ENCODE measurements around the gene ACTBL2.
"Not testable (repeated sequence)": the region's sequence is repeated elsewhere in the genome, so short reads cannot be mapped to it uniquely, and the experiment has no call there.

ACTBL2 gene

GRCh38 chr5:57495285-57496086 is 12.9 kb upstream of the ACTBL2 start:
- DNase-seq (ENCODE audit: insufficient read length, low spot score) = no peak

GRCh38 chr5:57494104-57495098 is 11.8 kb upstream of the ACTBL2 start:
- DNase-seq (ENCODE audit: insufficient read length, low spot score) (peak; percentile 84), FAIRE-seq (peak; percentile 89)

More at GRCh38 chr5:57495285-57496086, 12.9 kb upstream of the ACTBL2 start:
- FAIRE-seq = no peak

GRCh38 chr5:57493034-57493433 is 10.4 kb upstream of the ACTBL2 start:
- DNase-seq (ENCODE audit: insufficient read length, low spot score) (no peak), FAIRE-seq (no peak)

GRCh38 chr5:57492632-57493031 is 10.0 kb upstream of the ACTBL2 start:
- FAIRE-seq = no peak
- DNase-seq (ENCODE audit: insufficient read length, low spot score) = no peak

- FAIRE-seq (no peak), DNase-seq (ENCODE audit: insufficient read length, low spot score) (no peak)
Observed at GRCh38 chr5:57491369-57491965, 8.9 kb upstream of the ACTBL2 start.

DNA sequence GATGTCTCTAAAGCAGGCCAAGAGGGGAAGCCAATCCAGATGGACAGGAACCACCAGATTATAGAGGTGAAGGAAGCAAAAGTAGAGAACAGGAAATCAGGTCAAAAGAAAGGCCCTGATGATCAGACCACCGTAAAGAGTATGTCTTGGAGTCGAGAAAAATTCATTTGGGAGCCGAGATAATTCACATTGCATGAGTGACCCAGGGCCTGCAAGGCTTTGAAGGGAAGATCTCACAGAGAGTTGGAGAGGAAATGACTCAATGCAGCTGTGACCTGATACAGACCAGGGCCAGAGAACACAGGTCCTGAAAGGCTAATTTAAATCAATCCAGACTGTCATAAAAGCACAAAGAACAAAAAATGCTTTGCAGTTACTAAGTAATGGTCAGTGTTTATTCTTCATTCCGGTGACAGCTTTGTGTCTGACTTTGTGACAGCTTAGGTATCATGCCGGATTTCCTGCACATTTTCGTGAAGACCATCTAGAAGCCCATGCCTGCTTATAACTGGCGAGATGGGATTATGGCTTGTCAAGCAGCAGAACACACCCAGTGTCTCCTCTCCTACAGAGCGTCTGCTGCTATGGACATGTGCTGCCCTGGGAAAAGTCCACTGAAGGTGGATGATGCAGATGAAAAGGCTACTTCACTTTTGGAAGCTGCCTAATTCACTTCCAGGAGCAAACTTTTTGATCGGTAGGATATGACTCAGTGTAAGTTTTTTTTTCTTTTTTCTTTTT is 5.8 kb upstream of the ACTBL2 start:
- DNase-seq (ENCODE audit: insufficient read length, low spot score) (peak; percentile 43), FAIRE-seq (peak; percentile 80)

DNA sequence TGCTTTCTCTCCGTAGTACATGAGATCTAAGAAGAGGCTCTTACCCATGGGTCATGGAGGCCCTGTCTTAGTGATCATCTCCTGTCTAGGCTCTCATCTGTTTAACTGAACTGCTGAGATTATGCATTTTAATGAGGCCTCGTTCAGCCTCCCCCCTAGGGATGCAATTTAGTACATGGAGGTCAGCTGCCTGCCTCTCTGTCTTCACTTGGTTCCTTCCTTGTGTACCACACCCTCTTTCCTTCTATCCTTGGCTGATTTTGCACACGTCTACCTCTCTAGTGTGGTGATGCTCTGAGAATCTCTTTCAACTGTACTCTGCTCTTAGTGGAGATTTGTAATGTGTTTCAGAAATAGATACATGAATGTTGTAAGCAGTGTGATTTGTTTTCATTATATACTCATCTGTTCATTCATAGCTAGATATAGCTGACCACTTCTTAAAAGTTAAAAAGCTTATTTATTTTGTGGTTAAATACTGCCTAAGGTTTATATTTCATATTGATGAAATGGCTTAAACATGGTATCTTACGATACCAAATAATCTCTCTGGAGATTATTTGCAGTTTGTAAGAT is 3.5 kb upstream of the ACTBL2 start:
- DNase-seq (ENCODE audit: insufficient read length, low spot score) = no peak
- FAIRE-seq = no peak

DNA sequence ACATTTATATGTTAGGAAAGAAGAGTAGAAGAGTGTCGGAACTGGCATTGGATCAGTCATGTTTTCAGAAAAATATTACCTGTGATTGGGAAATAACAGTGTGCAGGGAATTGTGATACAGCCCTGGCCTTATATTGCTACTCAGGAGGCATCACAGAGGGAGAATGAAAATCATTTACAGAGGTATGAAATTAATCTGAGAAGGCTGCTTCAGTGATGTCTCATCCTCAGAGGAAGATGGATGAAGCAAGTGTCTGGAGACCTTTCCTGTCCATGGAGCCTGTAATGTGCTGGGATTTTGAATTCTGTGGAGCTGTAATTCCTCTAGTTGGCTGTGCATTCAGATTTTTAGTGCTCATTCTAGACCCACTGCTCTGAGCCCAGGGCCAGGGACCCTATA is 3.8 kb downstream of the ACTBL2 start:
- DNase-seq (ENCODE audit: insufficient read length, low spot score) = no peak
- no peak for FAIRE-seq

DNA sequence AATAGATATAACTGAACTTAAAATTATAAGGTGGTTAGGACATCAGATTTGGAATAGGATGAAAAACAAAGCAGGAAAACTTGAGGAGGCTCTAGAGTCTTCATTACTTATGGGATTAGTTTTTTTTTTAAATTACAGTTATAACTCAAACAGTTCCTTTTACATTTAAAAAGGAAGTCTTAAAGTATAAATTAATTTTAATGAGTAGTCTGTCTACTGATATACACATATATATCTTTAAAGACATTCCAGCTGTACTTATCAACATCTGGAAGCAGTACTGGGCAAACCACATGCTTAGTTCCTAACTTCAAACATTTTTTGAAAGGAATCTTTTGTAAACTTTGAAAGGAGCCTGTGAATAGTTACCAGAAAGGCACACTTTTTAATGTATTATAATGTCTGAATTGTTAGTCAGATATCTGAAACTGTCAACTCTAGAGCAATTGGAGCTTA is 6.0 kb downstream of the ACTBL2 start:
- no peak for FAIRE-seq

DNA sequence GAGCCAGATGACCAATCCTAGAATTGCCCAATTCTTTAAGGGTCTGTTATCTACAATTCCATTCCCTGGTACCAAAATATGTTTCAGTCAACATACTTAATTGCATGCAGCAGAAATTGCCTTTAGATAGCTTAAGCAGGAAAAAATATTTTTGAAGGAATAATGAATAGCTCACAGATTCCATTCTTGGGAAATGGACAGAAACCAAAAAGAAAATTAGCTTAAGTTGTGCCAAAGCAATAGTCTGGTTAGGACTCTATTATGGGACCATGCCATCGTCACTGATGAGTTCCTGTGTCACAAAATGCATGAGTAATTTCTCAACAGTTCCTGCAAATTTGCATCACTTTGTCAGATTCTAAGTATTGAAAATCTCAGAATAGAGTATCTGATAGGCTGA is 12.3 kb downstream of the ACTBL2 start:
- no peak for DNase-seq (ENCODE audit: insufficient read length, low spot score)
- no peak for FAIRE-seq

More for the DNA sequence above, 6.0 kb downstream of the ACTBL2 start:
- DNase-seq (ENCODE audit: insufficient read length, low spot score) = no peak

DNA sequence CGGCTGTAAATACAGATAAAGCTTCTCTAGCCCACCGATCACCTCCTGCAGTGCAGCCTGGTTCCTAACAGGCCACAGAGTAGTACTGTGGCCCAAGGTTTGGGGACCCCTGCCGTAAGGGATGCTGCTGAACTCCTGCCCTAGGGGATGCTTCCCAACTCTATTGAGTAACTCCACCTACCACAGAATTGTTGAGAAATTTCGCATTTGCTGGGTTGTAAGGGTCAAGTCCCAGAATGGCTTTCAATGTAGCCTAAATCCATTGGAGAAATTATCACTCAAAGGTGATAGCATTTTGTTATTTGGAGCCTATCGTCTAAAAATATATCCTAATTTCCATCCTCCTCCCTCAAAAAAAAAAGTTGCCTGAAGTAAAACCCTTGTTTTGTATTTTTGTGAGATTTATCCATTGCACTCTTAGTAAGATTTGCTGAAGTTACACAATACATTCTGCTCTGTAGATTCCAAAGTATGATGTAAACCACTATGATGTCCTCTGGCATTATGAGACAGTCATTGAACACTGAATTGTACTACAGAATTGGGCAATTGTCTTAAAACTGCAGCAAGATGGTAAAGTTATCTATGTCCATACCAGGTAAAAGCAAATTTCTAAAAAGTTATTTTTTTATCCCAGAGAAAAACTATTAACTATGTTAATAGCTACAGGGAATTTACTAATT is 14.0 kb downstream of the ACTBL2 start:
- DNase-seq (ENCODE audit: insufficient read length, low spot score) = no peak
- FAIRE-seq = no peak

DNA sequence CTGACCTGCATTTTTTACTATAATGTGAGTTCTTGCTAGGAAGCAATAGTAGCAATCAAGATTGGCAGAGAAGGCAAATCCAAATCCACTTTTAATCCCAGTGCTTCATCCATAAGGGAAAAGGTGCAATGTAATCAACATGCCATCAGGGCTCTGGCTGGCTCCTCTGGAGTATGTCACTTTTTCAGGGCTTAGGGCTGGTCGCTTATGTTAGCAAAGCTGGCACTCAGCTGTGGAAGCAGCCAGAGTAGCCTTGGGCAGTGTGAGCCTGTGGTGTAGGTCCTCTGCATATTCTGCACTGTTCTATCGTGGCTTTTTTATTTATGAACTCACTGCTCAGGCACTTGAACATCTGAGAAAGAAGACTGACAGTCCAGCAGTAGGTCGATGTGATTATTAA is 16.1 kb downstream of the ACTBL2 start:
- DNase-seq (ENCODE audit: insufficient read length, low spot score) (no peak), FAIRE-seq (no peak)

GRCh38 chr5:57460056-57460455 is 22.6 kb downstream of the ACTBL2 start:
- not testable (repeated sequence) for DNase-seq (ENCODE audit: insufficient read length, low spot score); FAIRE-seq

DNA sequence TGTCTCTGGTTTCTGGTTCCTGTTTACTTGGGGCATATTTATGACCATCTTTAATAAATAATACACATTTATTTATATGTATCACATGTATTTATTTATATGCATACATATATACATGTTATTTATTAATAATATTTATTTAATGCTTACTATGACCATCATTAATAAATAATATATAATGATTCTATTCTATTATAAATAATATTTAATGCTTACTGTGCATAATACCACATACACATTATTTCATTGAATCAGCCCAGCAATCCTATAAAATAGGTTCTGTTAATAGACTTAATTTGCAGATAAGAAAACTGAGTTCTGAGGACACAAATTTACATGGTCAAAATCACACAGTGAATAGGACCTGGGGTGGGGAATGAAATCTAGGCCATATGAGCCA is 24.2 kb downstream of the ACTBL2 start:
- DNase-seq (ENCODE audit: insufficient read length, low spot score) (no peak), FAIRE-seq (no peak)

GRCh38 chr5:57456531-57457135 is 26.0 kb downstream of the ACTBL2 start:
- no peak for FAIRE-seq
- DNase-seq (ENCODE audit: insufficient read length, low spot score) = no peak

GRCh38 chr5:57455511-57456455 is 26.8 kb downstream of the ACTBL2 start:
- no peak for FAIRE-seq
- no peak for DNase-seq (ENCODE audit: insufficient read length, low spot score)

GRCh38 chr5:57454896-57455295 is 27.7 kb downstream of the ACTBL2 start:
- no peak for FAIRE-seq
- DNase-seq (ENCODE audit: insufficient read length, low spot score) = no peak

- DNase-seq (ENCODE audit: insufficient read length, low spot score) = no peak
- FAIRE-seq = no peak
Observed at GRCh38 chr5:57453728-57454127, 28.9 kb downstream of the ACTBL2 start.
